ENCODE data around the gene STARD5. TPM values are rescaled to one million over a fixed set of nuclear protein-coding genes. Genes with fewer than 3 reads are reported as not detected.

Gene STARD5
- total RNA-seq, 1 experiment from 2014 or later = 2.3 TPM

DNA sequence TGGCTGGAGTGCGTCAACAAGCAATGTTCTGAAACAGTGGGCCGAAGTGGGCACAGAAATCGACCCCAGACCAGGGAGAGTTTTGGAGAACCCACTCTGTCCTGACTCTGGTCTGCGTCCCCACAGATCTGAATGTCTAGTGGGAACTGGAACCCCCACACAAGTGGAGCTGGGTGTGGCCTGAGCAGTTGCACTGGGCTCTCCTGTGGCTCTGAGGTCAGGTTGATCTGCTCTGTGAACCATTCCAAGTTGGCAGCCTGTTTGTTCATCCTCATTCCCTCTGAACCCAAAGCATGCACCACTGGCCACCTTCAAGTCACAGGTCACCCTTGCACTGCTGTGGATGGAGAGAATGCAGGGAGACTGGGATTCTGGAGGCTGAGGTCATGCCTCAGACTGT, 60.5 kb downstream of the STARD5 start:
- Histone ChIP-seq H4K91ac (ENCODE audit: insufficient read length, low read depth, low read length) (no peak overlapping the region), H3K4ac (ENCODE audit: low read depth, low read length) (no peak overlapping the region), H3K79me2 (ENCODE audit: insufficient read depth, low read length) (no peaks in the 10 kb centered on the region), H4K20me1 (ENCODE audit: control insufficient read depth, insufficient read depth, insufficient read length) (no peaks in the 10 kb centered on the region), H3K14ac (ENCODE audit: insufficient read depth, low read length) (no peak overlapping the region; the same call in 1 of the 2 replicates), H3K18ac (ENCODE audit: insufficient read length, low read depth, low read length) (no peak overlapping the region), H2AK5ac (ENCODE audit: insufficient read length, low read length) (no peak overlapping the region), H2BK15ac (ENCODE audit: low read depth, low read length) (no peak overlapping the region), H2BK120ac (ENCODE audit: low read depth, low read length, poor library complexity, severe bottlenecking) (no peak overlapping the region), H4K5ac (ENCODE audit: insufficient read length, low read depth, low read length) (no peak overlapping the region), H3K9me3 (ENCODE audit: control insufficient read depth, low read depth, low read length) (no peaks in the 10 kb centered on the region), H3K9ac (ENCODE audit: extremely low read depth, insufficient read length, low read length) (no peak overlapping the region), H3K27me3 (ENCODE audit: insufficient read depth, low read length) (no peaks in the 10 kb centered on the region), H3K23me2 (ENCODE audit: insufficient read length, low read depth, low read length, poor library complexity, severe bottlenecking) (no peaks in the 10 kb centered on the region), H3K79me1 (ENCODE audit: insufficient read depth, low read depth, low read length, poor library complexity, severe bottlenecking) (no peaks in the 10 kb centered on the region), H3T11ph (ENCODE audit: low read length) (no peak overlapping the region), H3K4me2 (ENCODE audit: insufficient read depth, insufficient read length, low read length) (no peak overlapping the region), H4K8ac (replicated peaks; ENCODE audit: insufficient read length, low read depth, low read length) (no peak overlapping the region), H3K56ac (ENCODE audit: insufficient read length, low read depth, low read length) (no peak overlapping the region), H3K27ac (ENCODE audit: insufficient read length, low read depth, low read length) (no peak overlapping the region), H2BK12ac (ENCODE audit: insufficient read length, low read depth, low read length) (no peak overlapping the region), H3K4me1 (ENCODE audit: insufficient read depth, low read length) (no peaks in the 10 kb centered on the region; the same call in 1 of the 2 replicates), H2BK20ac (ENCODE audit: low read depth, low read length, poor library complexity, severe bottlenecking) (no peak overlapping the region), H2BK5ac (ENCODE audit: insufficient read length, low read length) (no peak overlapping the region), H2AFZ (ENCODE audit: low read length) (no peak overlapping the region), H3K23ac (ENCODE audit: insufficient read length, low read depth, low read length) (no peak overlapping the region)
- TF ChIP-seq CTCF (conservative IDR thresholded peaks at IDR 0.05) = no peak
- Mint-ChIP-seq H3K4me1 (peaks cover 7 to 9% of the 10 kb centered on the region in 2 experiments), H3K4me3 (no peak overlapping the region), H3K36me3 (ENCODE audit: insufficient read depth in 1 of 3, low read depth in 3 of 3) (no peaks in the 10 kb centered on the region), H3K27ac (no peak overlapping the region), H3K27me3 (ENCODE audit: low read depth) (peaks cover 2% of the 10 kb centered on the region), H3K9me3 (no peaks in the 10 kb centered on the region)
- WGBS (ENCODE audit: extremely low coverage, insufficient read length, low lambda C conversion rate) = no CpG with 5 or more reads among the region's 4 CpGs
- DNase-seq = no peak
